Upper lobe of left lung (tissue), 4 donors: Measurements from ENCODE around the gene PDSS1.

Source experiments
- POLR2A ChIP-seq, 4 donors: fragments of 450-650 bp; IDR thresholded peaks; one replicate each; pipeline ENCODE4 v1.5.1; 2016 to 2017; ENCODE audit warnings: antibody characterized with exemption in 4 of 4, mild to moderate bottlenecking in 2 of 4
- POLR2AphosphoS5 ChIP-seq, 2 donors: sonication (generic); formaldehyde crosslinking; IDR thresholded peaks; one replicate each; pipeline ENCODE4 v1.5.1; 2017; ENCODE audit warnings: antibody characterized with exemption in 2 of 2
- TF ChIP-seq, protein P1 (sequence below), 6 experiments: fragments of 450-650 bp in 4 of 6; fragments of 200-600 bp in 2 of 6; sonication (generic) in 2 of 6; IDR thresholded peaks; one replicate each; pipeline ENCODE4 v1.5.1; 2016 to 2019; ENCODE audit warnings: antibody characterized with exemption in 6 of 6

DNA sequence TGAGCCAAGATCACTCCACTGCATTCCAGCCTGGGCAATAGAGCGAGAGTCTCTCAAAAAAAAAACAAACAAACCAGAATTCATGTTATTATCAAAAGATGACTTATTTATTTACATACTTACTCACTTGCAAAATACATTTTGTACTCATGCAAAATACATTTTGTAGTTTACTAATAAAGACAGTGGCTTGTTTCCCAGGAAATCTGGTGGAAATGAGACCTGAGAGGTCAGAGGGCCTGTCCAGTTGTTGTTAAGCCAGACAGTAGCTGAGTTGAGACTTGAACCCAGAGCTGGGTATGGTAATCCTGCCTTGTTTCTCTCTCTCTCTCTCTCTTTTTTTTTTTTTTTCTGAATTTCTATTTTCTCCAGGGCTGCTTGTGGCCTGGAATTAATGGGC, 29.5 kb downstream of the PDSS1 start:
- TF ChIP-seq, protein P1, sequence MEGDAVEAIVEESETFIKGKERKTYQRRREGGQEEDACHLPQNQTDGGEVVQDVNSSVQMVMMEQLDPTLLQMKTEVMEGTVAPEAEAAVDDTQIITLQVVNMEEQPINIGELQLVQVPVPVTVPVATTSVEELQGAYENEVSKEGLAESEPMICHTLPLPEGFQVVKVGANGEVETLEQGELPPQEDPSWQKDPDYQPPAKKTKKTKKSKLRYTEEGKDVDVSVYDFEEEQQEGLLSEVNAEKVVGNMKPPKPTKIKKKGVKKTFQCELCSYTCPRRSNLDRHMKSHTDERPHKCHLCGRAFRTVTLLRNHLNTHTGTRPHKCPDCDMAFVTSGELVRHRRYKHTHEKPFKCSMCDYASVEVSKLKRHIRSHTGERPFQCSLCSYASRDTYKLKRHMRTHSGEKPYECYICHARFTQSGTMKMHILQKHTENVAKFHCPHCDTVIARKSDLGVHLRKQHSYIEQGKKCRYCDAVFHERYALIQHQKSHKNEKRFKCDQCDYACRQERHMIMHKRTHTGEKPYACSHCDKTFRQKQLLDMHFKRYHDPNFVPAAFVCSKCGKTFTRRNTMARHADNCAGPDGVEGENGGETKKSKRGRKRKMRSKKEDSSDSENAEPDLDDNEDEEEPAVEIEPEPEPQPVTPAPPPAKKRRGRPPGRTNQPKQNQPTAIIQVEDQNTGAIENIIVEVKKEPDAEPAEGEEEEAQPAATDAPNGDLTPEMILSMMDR (IDR thresholded peaks at IDR 0.05) = no peak
- TF ChIP-seq POLR2A (IDR thresholded peaks at IDR 0.05) = no peak
- TF ChIP-seq POLR2AphosphoS5 (IDR thresholded peaks at IDR 0.05) = no peak
